Stomach (tissue), 9 donors: ENCODE data around the gene SAP25. TPM values are rescaled to one million over a fixed set of nuclear protein-coding genes. Genes with fewer than 3 reads are reported as not detected.
A peak's percentile ranks its signal among the peaks of the same experiment; 100 is the strongest.
"Not testable (repeated sequence)": the region's sequence is repeated elsewhere in the genome, so short reads cannot be mapped to it uniquely, and the experiment has no call there.

Experiments
- DNase-seq, 2 donors: peaks; one replicate each; pipeline versions ENCODE4 v3.0.0 to v3.0.0-alpha.2; 2013 to 2019
- H3K27ac ChIP-seq, 5 donors: fragments of 200-600 bp in 4 of 5; sonication (generic) in 4 of 5; one replicate each; pipeline ENCODE4 v1.5.1; 2013 to 2019; ENCODE audit warnings: mild to moderate bottlenecking in 1 of 5, moderate library complexity in 1 of 5
- H3K27me3 ChIP-seq, 3 donors: fragments of 200-600 bp; sonication (generic); one replicate each; pipeline ENCODE4 v1.5.1; 2017 to 2019; ENCODE audit warnings: mixed run types in 1 of 3
- H3K36me3 ChIP-seq, 4 donors: fragments of 200-600 bp; sonication (generic); 1 replicate in 3 of 4; 2 replicates in 1 of 4; pipeline ENCODE4 v1.5.1; 2016 to 2019
- H3K4me1 ChIP-seq, 4 donors: fragments of 200-600 bp; sonication (generic); one replicate each; pipeline ENCODE4 v1.5.1; 2016 to 2019
- H3K4me3 ChIP-seq, 4 donors: fragments of 200-600 bp; sonication (generic) in 3 of 4; one replicate each; pipeline ENCODE4 v1.5.1; 2016 to 2019; ENCODE audit warnings: mild to moderate bottlenecking in 1 of 4
- H3K9me3 ChIP-seq, 4 donors: fragments of 200-600 bp; sonication (generic); one replicate each; pipeline ENCODE4 v1.5.1; 2016 to 2019
- CTCF ChIP-seq, 7 experiments: fragments of 450-650 bp in 4 of 7; fragments of 200-600 bp in 3 of 7; sonication (generic) in 3 of 7; IDR thresholded peaks; one replicate each; pipeline ENCODE4 v1.5.1; 2016 to 2019; ENCODE audit warnings: antibody characterized with exemption in 7 of 7, control low read depth in 2 of 7, mild to moderate bottlenecking in 1 of 7
- EP300 ChIP-seq: sonication (generic); formaldehyde crosslinking; IDR thresholded peaks from one replicate; pipeline ENCODE4 v1.6.1; 2017; ENCODE audit warnings: antibody characterized with exemption
- POLR2A ChIP-seq, 4 donors: fragments of 450-650 bp; IDR thresholded peaks; one replicate each; pipeline ENCODE4 v1.6.1; 2016; ENCODE audit warnings: antibody characterized with exemption in 4 of 4, control low read depth in 2 of 4, mild to moderate bottlenecking in 1 of 4, moderate library complexity in 1 of 4
- POLR2AphosphoS5 ChIP-seq, 3 donors: sonication (generic); formaldehyde crosslinking; IDR thresholded peaks; one replicate each; pipeline ENCODE4 v1.6.1; 2016; ENCODE audit warnings: antibody characterized with exemption in 3 of 3
- WGBS, 5 donors: extraction: QIAGEN DNeasy Blood & Tissue Kit in 3 of 5; methylation state at CpG; one replicate each; pipeline versions ENCODE4 v1.1.5 to v1.1.7; 2013 to 2018; 5-methylcytosine and 5-hydroxymethylcytosine counted together
- intact Hi-C: fragments of 100-400 bp; cut with DNase I; formaldehyde crosslinking; loops from one replicate; pipeline ENCODE4 v1.15.1; 2023; ENCODE audit warnings: low total_unique reads
- polyA plus RNA-seq, 3 donors: library from polyadenylated mRNA; stranded (reverse); fragments of 200-250 nt; gene quantifications; one replicate each; pipeline ENCODE4 v1.2.3, GENCODE V29; 2013
- total RNA-seq, 5 donors: library from RNA; depleted of rRNA; stranded (reverse); fragments of >200 nt; gene quantifications; one replicate each; pipeline versions ENCODE4 v1.1.0 to v1.2.3, GENCODE V29; 2014 to 2016
- donor health status: healthy with polysubstance abuse.
- donor health status: Bipolar disorder and iron deficiency.
- donor health status: healthy.

SAP25 gene
- total and polyA plus RNA-seq, 8 donors, result 0.92 to 4.7 (median 1.8) TPM; not detected in 3

- H3K4me1 ChIP-seq, result peaks cover 42 to 59% (median 58%) of the 10 kb centered on the region in 4 donors
- H3K27ac ChIP-seq, result peak overlapping the region; percentile 87 to 93 (median 92)
- DNase-seq, result peak in 1 of 2 donors; percentile 37
- H3K9me3 ChIP-seq, result no peaks in the 10 kb centered on the region
- no peaks in the 10 kb centered on the region for H3K36me3 ChIP-seq
- intact Hi-C loops, result no loop called here
- TF ChIP-seq POLR2AphosphoS5 (IDR thresholded peaks at IDR 0.05) (no peak), CTCF (IDR thresholded peaks at IDR 0.05) (no peak), EP300 (no peak), POLR2A (IDR thresholded peaks at IDR 0.05) (no peak)
- 0 to 2% (median 1%) methylated on average over 20 to 44 of the region's 44 CpGs for WGBS, 5 donors
- H3K4me3 ChIP-seq, result peak overlapping the region; percentile 91 to 97 (median 92)
- H3K27me3 ChIP-seq, result no peaks in the 10 kb centered on the region
Observed at GRCh38 chr7:100539436-100540006, 34.2 kb downstream of the SAP25 start.

GRCh38 chr7:100538654-100539435 is 34.9 kb downstream of the SAP25 start, which contains the start of gene AGFG2:
Gene AGFG2, plus strand, starts transcription at chr7:100539203. Its CDS starts 144 bp downstream, at chr7:100539347.
- Histone ChIP-seq H3K9me3 (no peaks in the 10 kb centered on the region), H3K27ac (peak within 1 kb of the TSS; percentile 87 to 93 (median 92)), H3K27me3 (no peaks in the 10 kb centered on the region), H3K36me3 (no peaks in the 10 kb centered on the region), H3K4me3 (peak within 1 kb of the TSS; percentile 91 to 97 (median 92)), H3K4me1 (peaks cover 36 to 52% (median 51%) of the 10 kb centered on the region in 4 donors)
- intact Hi-C loops, result no loop called here
- TF ChIP-seq POLR2AphosphoS5 (IDR thresholded peaks at IDR 0.05), result peak; percentile 71 to 94 (median 86)
- peak in 2 of 4 donors; percentile 68 to 85 for TF ChIP-seq POLR2A (IDR thresholded peaks at IDR 0.05)
- TF ChIP-seq CTCF (IDR thresholded peaks at IDR 0.05), result no peak
- no peak for TF ChIP-seq EP300
- 0 to 1% (median 0%) methylated on average over 41 to 60 of the region's 60 CpGs for WGBS, 5 donors
- peak; percentile 100 for DNase-seq

GRCh38 chr7:100538348-100538653 is 35.4 kb downstream of the SAP25 start:
- WGBS, 5 donors, result 5 to 11% (median 7%) methylated on average over 8 of the region's 8 CpGs

GRCh38 chr7:100536695-100537094 is 37.0 kb downstream of the SAP25 start:
- 84 to 96% (median 91%) methylated on average over 2 of the region's 2 CpGs for WGBS, 5 donors
- intact Hi-C loops, H3K27ac ChIP-seq, DNase-seq, H3K36me3 ChIP-seq, H3K9me3 ChIP-seq, H3K27me3 ChIP-seq, H3K4me3 ChIP-seq: not testable (repeated sequence)
- peaks cover 15 to 32% (median 30%) of the 10 kb centered on the region in 4 donors for H3K4me1 ChIP-seq

More at GRCh38 chr7:100538348-100538653, 35.4 kb downstream of the SAP25 start:
- Histone ChIP-seq H3K9me3 (no peaks in the 10 kb centered on the region), H3K4me3 (peak overlapping the region; percentile 22 to 93 (median 29)), H3K27me3 (no peaks in the 10 kb centered on the region), H3K4me1 (peaks cover 30 to 47% (median 46%) of the 10 kb centered on the region in 4 donors), H3K27ac (peak overlapping the region in 4 of 5 donors; percentile 74 to 84 (median 80)), H3K36me3 (no peaks in the 10 kb centered on the region)
- TF ChIP-seq POLR2AphosphoS5 (IDR thresholded peaks at IDR 0.05) (no peak), POLR2A (IDR thresholded peaks at IDR 0.05) (no peak), EP300 (no peak), CTCF (IDR thresholded peaks at IDR 0.05) (no peak)
- intact Hi-C loops, result no loop called here
- DNase-seq, result no peak

GRCh38 chr7:100535982-100536381 is 37.7 kb downstream of the SAP25 start:
- H3K27ac ChIP-seq, H3K9me3 ChIP-seq, H3K4me3 ChIP-seq, DNase-seq, H3K36me3 ChIP-seq, H3K27me3 ChIP-seq, intact Hi-C loops: not testable (repeated sequence)
- WGBS, 5 donors, result 92 to 95% (median 94%) methylated on average over 9 of the region's 9 CpGs
- H3K4me1 ChIP-seq, result peaks cover 11 to 25% (median 23%) of the 10 kb centered on the region in 4 donors
